ENCODE data around the gene TXNRD3.

DNA sequence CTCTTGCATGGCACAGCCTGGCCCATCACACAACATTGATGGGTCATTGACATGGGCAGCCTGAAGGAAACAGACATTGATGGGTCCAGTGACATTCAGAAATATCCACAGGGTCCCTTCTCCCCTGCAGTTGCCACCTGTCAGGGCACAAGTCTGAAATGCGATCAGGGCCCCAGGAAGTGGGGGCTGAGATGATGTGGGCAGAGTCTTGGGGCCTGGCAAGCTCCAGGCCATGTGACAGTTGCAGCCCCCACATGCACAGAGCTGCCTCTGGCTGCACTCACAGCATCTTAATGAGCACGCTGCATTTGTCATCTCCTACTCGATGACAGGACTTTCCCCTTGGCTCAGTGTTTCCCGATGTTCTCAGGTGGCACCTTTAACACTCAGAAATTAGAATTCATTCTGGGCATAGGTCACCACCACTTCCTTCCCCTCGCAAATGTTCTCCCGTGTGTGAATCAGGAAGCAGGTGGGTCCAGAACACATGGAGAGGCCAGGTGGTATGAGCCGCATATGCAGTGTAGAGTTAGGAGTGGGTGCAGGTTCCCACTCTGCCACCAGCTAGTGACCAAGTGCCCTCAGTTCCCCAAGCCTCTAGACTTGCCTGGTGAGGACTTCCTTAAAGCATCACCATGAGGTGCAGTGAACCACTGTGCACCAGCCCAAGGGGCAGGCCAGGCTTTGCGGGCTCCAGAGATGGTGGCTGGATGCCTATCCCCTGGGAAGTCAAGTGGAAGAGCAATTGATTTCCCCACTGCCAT is 1.6 kb upstream of the TXNRD3 start:
- TF ChIP-seq, protein P1, sequence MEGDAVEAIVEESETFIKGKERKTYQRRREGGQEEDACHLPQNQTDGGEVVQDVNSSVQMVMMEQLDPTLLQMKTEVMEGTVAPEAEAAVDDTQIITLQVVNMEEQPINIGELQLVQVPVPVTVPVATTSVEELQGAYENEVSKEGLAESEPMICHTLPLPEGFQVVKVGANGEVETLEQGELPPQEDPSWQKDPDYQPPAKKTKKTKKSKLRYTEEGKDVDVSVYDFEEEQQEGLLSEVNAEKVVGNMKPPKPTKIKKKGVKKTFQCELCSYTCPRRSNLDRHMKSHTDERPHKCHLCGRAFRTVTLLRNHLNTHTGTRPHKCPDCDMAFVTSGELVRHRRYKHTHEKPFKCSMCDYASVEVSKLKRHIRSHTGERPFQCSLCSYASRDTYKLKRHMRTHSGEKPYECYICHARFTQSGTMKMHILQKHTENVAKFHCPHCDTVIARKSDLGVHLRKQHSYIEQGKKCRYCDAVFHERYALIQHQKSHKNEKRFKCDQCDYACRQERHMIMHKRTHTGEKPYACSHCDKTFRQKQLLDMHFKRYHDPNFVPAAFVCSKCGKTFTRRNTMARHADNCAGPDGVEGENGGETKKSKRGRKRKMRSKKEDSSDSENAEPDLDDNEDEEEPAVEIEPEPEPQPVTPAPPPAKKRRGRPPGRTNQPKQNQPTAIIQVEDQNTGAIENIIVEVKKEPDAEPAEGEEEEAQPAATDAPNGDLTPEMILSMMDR (IDR thresholded peaks at IDR 0.05; ENCODE audit: low read length) = no peak
- no peak for TF ChIP-seq EZH2phosphoT487 (IDR thresholded peaks at IDR 0.05; ENCODE audit: low read length)
